Ectodermal cell (in vitro differentiated cells): ENCODE results near the gene C6orf15.
"Not testable (repeated sequence)": the region's sequence is repeated elsewhere in the genome, so short reads cannot be mapped to it uniquely, and the experiment has no call there.

Source experiments
- H3K27ac ChIP-seq: 2 replicates; pipeline ENCODE4 v1.7.0; 2013; ENCODE audit warnings: mild to moderate bottlenecking, low read depth, low read length; ENCODE audit not compliant: insufficient read depth, poor library complexity, severe bottlenecking
- H3K27me3 ChIP-seq: 2 replicates; pipeline ENCODE4 v1.7.0; 2013; ENCODE audit warnings: mild to moderate bottlenecking, low read length; ENCODE audit not compliant: insufficient read depth, control insufficient read depth, poor library complexity, severe bottlenecking
- H3K36me3 ChIP-seq: one replicate; pipeline ENCODE4 v1.7.0; 2013; ENCODE audit warnings: low read length; ENCODE audit not compliant: control insufficient read depth, insufficient read depth
- H3K4me1 ChIP-seq: one replicate; pipeline ENCODE4 v1.7.0; 2013; ENCODE audit warnings: low read length; ENCODE audit not compliant: control insufficient read depth, insufficient read depth
- H3K4me3 ChIP-seq: 2 replicates; pipeline ENCODE4 v1.7.0; 2013; ENCODE audit warnings: low read depth, low read length, control low read depth; ENCODE audit not compliant: insufficient read depth
- H3K9me3 ChIP-seq: 2 replicates; pipeline ENCODE4 v1.7.0; 2013; ENCODE audit warnings: mild to moderate bottlenecking, low read length, moderate library complexity; ENCODE audit not compliant: control insufficient read depth
- WGBS, 2 experiments: methylation state at CpG; one replicate each; pipeline ENCODE4 v1.1.7; 2013; ENCODE audit warnings: missing lambda C conversion rate in 2 of 2; 5-methylcytosine and 5-hydroxymethylcytosine counted together

The C6orf15 gene

GRCh38 chr6:31070711-31071197 is 41.6 kb downstream of the C6orf15 start:
- Histone ChIP-seq H3K27me3 (no peaks in the 10 kb centered on the region), H3K4me3 (no peak overlapping the region), H3K9me3 (no peaks in the 10 kb centered on the region), H3K36me3 (no peaks in the 10 kb centered on the region), H3K27ac (peak overlapping the region; percentile 80), H3K4me1 (peaks cover 13% of the 10 kb centered on the region)
- WGBS, 2 experiments: 5 to 12% methylated on average over 6 of the region's 6 CpGs

GRCh38 chr6:31068669-31069340 is 43.6 kb downstream of the C6orf15 start:
- WGBS, 2 experiments: 50 to 55% methylated on average over 11 to 13 of the region's 13 CpGs
- H3K9me3 ChIP-seq: no peaks in the 10 kb centered on the region
- H3K27ac ChIP-seq: no peak overlapping the region
- no peaks in the 10 kb centered on the region for H3K36me3 ChIP-seq
- H3K4me3 ChIP-seq: no peak overlapping the region
- H3K4me1 ChIP-seq: peaks cover 13% of the 10 kb centered on the region
- H3K27me3 ChIP-seq: no peaks in the 10 kb centered on the region

- not testable (repeated sequence) for H3K9me3 ChIP-seq, H3K4me3 ChIP-seq, H3K27me3 ChIP-seq, H3K36me3 ChIP-seq, H3K27ac ChIP-seq
- 96% methylated on average over 6 of the region's 11 CpGs for WGBS, 2 experiments
- peaks cover 13% of the 10 kb centered on the region for H3K4me1 ChIP-seq
These were observed 44.3 kb downstream of the C6orf15 start for GRCh38 chr6:31067891-31068668.

GRCh38 chr6:31067028-31067427 is 45.3 kb downstream of the C6orf15 start:
- H3K27ac ChIP-seq, H3K9me3 ChIP-seq, H3K27me3 ChIP-seq, H3K36me3 ChIP-seq, H3K4me3 ChIP-seq: not testable (repeated sequence)
- peaks cover 13% of the 10 kb centered on the region for H3K4me1 ChIP-seq
- WGBS, 2 experiments: 91 to 93% methylated on average over 32 of the region's 32 CpGs

GRCh38 chr6:31065556-31065955 is 46.8 kb downstream of the C6orf15 start:
- H3K4me3 ChIP-seq: no peak overlapping the region
- no peaks in the 10 kb centered on the region for H3K36me3 ChIP-seq
- no peak overlapping the region for H3K27ac ChIP-seq
- H3K4me1 ChIP-seq: peaks cover 6% of the 10 kb centered on the region
- H3K27me3 ChIP-seq: no peaks in the 10 kb centered on the region
- 68 to 77% methylated on average over 2 of the region's 2 CpGs for WGBS, 2 experiments
- no peaks in the 10 kb centered on the region for H3K9me3 ChIP-seq

GRCh38 chr6:31063906-31064435 is 48.4 kb downstream of the C6orf15 start:
- Histone ChIP-seq H3K36me3 (no peaks in the 10 kb centered on the region), H3K4me3 (no peak overlapping the region), H3K9me3 (no peaks in the 10 kb centered on the region), H3K27me3 (no peaks in the 10 kb centered on the region), H3K4me1 (peaks cover under 1% of the 10 kb centered on the region), H3K27ac (no peak overlapping the region)
- 94 to 95% methylated on average over 6 to 7 of the region's 7 CpGs for WGBS, 2 experiments
